Measurements from ENCODE around the gene AP3B2.

Gene AP3B2

DNA sequence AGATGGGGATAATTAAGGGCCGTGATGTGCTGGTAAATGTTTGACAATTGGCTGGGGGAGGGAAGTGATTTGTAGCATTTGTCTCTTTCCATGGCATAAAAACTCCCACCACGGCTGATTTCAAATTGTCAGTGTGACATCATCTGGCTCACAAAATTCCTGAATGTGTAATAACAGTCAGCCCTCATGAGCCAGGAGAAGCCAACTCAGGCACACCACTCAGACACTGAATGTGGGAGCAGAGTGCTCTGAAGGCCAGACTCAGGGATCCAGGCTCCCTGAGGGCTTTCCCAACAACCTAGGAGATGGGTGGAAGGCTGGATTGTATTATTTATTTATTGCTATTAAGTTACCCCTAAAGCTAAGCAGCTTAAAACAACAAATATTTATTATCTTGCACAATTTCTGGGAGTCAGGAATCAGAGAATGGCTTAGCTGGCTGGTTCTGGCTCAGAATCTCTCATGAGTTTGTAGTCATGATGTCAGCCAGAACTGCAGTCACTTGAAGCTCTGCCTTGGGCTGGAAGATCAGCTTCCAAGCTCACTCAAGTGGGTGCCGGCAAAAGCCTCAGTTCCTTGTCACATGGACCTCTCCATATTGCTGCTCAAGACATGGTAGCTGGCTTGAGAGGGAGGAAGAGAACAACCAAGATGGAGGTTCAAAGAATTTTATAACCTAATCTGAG, 56.0 kb downstream of the AP3B2 start:
- TF ChIP-seq, protein P1, sequence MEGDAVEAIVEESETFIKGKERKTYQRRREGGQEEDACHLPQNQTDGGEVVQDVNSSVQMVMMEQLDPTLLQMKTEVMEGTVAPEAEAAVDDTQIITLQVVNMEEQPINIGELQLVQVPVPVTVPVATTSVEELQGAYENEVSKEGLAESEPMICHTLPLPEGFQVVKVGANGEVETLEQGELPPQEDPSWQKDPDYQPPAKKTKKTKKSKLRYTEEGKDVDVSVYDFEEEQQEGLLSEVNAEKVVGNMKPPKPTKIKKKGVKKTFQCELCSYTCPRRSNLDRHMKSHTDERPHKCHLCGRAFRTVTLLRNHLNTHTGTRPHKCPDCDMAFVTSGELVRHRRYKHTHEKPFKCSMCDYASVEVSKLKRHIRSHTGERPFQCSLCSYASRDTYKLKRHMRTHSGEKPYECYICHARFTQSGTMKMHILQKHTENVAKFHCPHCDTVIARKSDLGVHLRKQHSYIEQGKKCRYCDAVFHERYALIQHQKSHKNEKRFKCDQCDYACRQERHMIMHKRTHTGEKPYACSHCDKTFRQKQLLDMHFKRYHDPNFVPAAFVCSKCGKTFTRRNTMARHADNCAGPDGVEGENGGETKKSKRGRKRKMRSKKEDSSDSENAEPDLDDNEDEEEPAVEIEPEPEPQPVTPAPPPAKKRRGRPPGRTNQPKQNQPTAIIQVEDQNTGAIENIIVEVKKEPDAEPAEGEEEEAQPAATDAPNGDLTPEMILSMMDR (conservative IDR thresholded peaks at IDR 0.05; ENCODE audit: control insufficient read depth, insufficient read depth, low read depth, low read length), result no peak
- no peak for DNase-seq (ENCODE audit: low read depth)
- H3K4me3 ChIP-seq (ENCODE audit: control insufficient read depth, low read depth, low read length), result no peak overlapping the region

DNA sequence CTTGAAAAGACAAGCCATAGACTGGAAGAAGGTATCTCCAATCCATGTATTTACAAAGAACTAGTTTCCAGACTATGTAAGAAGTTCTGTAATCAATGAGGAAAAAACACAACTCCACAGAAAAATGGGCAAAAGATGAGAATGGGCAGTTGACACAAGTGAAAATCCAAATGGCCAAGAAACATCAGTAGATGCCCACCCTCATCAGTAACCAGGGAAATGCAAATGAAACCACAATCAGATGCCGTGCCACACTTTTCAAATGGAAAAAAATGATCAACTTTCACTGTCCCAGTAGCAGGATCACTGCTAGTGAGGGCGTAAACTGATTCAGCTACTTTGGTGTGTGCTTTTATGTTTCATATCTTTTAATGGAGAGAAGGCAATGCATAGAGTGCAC, 58.0 kb downstream of the AP3B2 start:
- TF ChIP-seq, protein P1 (conservative IDR thresholded peaks at IDR 0.05; ENCODE audit: control insufficient read depth, insufficient read depth, low read depth, low read length), result no peak
- no peak overlapping the region for H3K4me3 ChIP-seq (ENCODE audit: control insufficient read depth, low read depth, low read length)
- no peak for DNase-seq (ENCODE audit: low read depth)

DNA sequence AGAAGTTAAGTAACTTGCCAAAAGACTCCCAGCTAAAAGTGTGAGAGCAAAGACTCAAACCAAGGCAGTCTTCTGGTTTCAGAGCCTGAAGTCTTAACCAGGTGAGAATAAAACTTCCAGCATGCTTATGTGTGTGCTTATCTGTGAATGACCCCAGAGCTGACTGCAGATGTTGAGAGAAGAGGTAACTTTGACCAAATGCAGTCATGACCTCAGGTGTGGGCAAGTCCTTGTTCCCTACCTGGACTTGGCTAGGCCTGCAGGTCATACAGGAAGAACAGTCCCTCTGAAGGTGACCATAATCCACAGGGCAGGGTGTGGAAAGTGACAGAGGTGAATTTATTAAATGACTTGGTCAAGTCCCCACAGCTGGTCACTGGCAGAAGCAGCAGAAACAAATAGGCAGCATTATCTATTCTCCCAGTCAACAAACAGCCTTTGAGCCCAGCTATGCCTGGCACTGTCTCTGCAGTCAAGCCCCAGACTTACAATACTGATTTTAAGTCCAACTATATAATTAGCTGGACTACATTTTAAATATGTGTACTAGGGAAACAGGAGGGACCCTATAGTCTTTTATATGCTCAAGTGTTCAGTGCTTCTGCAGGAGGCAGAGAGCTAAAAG, 59.5 kb downstream of the AP3B2 start:
- TF ChIP-seq, protein P1 (conservative IDR thresholded peaks at IDR 0.05; ENCODE audit: control insufficient read depth, insufficient read depth, low read depth, low read length), result no peak
- H3K4me3 ChIP-seq (ENCODE audit: control insufficient read depth, low read depth, low read length), result no peak overlapping the region
- DNase-seq (ENCODE audit: low read depth), result no peak

DNA sequence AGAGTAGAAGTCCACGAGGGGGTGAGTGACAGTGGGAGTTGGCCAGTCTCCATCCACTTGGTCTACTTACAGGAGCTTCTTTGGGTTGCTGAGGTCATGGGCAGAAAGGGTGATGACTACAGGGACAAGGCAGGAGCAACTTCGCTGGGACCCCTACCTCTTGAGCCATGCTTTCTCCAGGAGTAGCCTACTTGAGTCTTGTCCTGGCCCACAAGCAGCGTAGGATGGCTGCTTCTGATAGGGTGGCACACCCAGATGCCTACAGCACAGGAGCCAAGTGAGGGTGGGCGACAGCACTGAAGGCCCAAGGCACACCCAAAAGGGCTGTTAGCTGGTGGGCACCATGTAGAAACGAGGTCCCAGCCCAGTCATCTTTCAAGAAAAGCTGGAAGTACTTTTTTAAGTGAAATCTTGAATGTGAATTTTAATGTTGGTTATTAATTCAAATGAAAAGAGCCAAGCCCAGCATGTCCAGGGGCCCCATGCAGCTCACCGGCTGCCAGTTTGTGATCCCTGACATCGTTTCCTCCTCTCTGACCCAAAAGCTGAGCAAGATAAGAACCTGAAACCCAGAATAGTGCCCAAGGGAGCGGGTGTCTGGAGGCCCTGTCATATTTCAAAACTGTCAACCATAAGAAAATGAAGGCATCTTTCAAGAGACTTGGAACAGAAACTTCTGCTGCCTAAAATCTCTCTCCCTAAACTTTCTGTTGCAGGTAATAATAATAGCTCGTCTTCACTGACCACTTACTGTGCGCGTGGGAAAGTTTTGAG, 60.3 kb downstream of the AP3B2 start:
- no peak for DNase-seq (ENCODE audit: low read depth)
- H3K4me3 ChIP-seq (ENCODE audit: control insufficient read depth, low read depth, low read length), result no peak overlapping the region
- TF ChIP-seq, protein P1 (conservative IDR thresholded peaks at IDR 0.05; ENCODE audit: control insufficient read depth, insufficient read depth, low read depth, low read length), result no peak

DNA sequence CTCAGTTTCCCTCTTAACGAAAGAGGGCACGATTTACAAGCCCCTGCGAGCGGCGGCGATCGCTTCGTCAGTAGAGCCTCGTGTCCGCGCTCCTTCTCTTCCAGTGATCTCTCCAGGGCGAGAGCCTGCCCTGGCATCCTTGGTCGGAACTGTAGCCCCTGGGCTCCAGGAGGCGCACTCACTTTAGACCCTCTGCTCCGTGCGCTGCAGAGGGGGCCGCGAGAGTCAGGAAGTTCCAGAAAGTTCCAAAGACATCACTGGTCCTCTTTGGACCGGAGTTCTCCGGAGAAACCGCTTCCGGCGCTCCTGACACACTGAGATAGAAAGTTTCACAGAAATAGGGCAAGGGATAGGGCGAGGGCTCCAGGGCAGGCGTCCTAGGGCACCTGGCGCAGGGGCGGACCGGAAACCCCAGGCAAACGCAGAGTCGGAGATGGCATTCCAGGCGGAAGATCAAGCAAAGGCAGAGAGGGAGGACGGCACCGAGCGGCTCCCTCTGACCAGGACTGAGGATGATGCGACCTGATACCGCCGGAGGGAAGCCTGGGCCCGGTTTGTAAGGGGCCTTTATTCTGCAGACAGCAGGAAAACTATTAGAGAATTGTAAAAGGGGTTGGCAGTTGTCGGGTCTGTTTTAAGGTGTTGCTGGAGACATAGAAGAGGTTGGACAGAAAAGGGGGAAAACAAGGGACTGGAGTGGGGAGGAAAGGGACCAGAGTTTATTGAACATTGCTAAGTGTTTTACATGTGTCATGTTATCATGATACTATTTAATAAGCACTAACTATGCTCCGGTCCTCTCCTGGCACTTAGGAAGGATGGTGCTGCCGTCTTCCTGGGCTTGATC, 61.2 kb downstream of the AP3B2 start:
- no peak overlapping the region for H3K4me3 ChIP-seq (ENCODE audit: control insufficient read depth, low read depth, low read length)
- TF ChIP-seq, protein P1 (conservative IDR thresholded peaks at IDR 0.05; ENCODE audit: control insufficient read depth, insufficient read depth, low read depth, low read length), result no peak
- no peak for DNase-seq (ENCODE audit: low read depth)

DNA sequence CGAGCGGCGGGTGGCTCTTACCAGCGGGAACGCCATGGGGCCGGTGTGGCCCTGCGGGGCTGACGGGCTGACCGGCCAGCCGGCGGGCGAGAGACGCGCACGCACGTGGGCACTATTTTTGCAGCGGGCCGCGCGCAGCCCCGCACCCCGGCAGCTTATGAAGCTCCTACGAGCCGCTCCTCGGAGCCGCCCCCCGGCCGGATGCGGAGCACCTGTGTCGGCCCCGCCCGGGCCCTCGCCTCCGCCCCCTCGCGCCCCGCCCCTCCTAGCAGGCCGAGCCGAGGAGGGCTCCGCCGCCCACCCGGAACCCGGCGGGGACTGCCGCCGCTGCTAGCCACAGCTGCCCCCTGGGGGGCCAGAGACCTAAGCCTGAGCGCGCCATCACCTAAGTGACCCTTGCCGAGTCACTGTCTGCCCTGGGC, 61.8 kb downstream of the AP3B2 start:
- TF ChIP-seq, protein P1 (conservative IDR thresholded peaks at IDR 0.05; ENCODE audit: control insufficient read depth, insufficient read depth, low read depth, low read length), result no peak
- DNase-seq (ENCODE audit: low read depth), result no peak
- no peak overlapping the region for H3K4me3 ChIP-seq (ENCODE audit: control insufficient read depth, low read depth, low read length)
